GM23338 (cell line): Measurements from ENCODE around the gene HIF1AN. TPM values are rescaled to one million over a fixed set of nuclear protein-coding genes. Genes with fewer than 3 reads are reported as not detected.
A peak's percentile ranks its signal among the peaks of the same experiment; 100 is the strongest.

ENCODE experiments used
- ATAC-seq: fragments of 200-7000 bp; cut with Tn5 transposase; 3 replicates; pipeline ENCODE4 v1.9.1; 2020
- DNase-seq: peaks from one replicate; pipeline ENCODE4 v3.0.0-alpha.2; 2015; ENCODE audit warnings: low spot score
- H2AFZ ChIP-seq: fragments of 200-600 bp; sonication (generic); 2 replicates; pipeline ENCODE4 v1.8.0; 2016; ENCODE audit warnings: antibody characterized with exemption, mild to moderate bottlenecking, moderate library complexity
- H3F3A ChIP-seq: fragments of 200-600 bp; sonication (generic); replicated peaks from 2 replicates; pipeline ENCODE4 v1.8.0; 2017; ENCODE audit warnings: antibody characterized with exemption, mixed run types, low read depth
- H3K27ac ChIP-seq: fragments of 200-600 bp; sonication (generic); 2 replicates; pipeline ENCODE4 v1.6.1; 2016; ENCODE audit warnings: low read depth
- H3K27me3 ChIP-seq: fragments of 200-600 bp; sonication (generic); 2 replicates; pipeline ENCODE4 v1.8.0; 2016; ENCODE audit warnings: mild to moderate bottlenecking, mixed run types, moderate library complexity; ENCODE audit not compliant: insufficient read depth
- H3K36me3 ChIP-seq: fragments of 200-600 bp; sonication (generic); 2 replicates; pipeline ENCODE4 v1.8.0; 2016; ENCODE audit warnings: mild to moderate bottlenecking; ENCODE audit not compliant: insufficient read depth
- H3K4me1 ChIP-seq: fragments of 200-600 bp; sonication (generic); 2 replicates; pipeline ENCODE4 v1.8.0; 2016; ENCODE audit warnings: mild to moderate bottlenecking, moderate library complexity; ENCODE audit not compliant: insufficient read depth
- H3K4me2 ChIP-seq: fragments of 200-600 bp; sonication (generic); 2 replicates; pipeline ENCODE4 v1.7.1; 2017; ENCODE audit warnings: mixed run types
- H3K4me3 ChIP-seq: fragments of 200-600 bp; sonication (generic); 2 replicates; pipeline ENCODE4 v1.6.1; 2016; ENCODE audit warnings: mixed run types
- H3K79me2 ChIP-seq: fragments of 200-600 bp; sonication (generic); replicated peaks from 2 replicates; pipeline ENCODE4 v1.8.0; 2017; ENCODE audit warnings: mild to moderate bottlenecking; ENCODE audit not compliant: insufficient read depth
- H3K9me2 ChIP-seq: fragments of 200-600 bp; sonication (generic); 2 replicates; pipeline ENCODE4 v1.8.0; 2017; ENCODE audit not compliant: insufficient read depth
- H4K20me1 ChIP-seq: fragments of 200-600 bp; sonication (generic); replicated peaks from 2 replicates; pipeline ENCODE4 v1.8.0; 2017; ENCODE audit warnings: mild to moderate bottlenecking; ENCODE audit not compliant: insufficient read depth
- H3K27ac Mint-ChIP-seq: 2 replicates; pipeline ENCODE4 v1.8.0; 2020; ENCODE audit warnings: inconsistent platforms, mild to moderate bottlenecking, moderate library complexity, mixed read lengths
- H3K27me3 Mint-ChIP-seq: 3 replicates; pipeline ENCODE4 v1.8.0; 2022; ENCODE audit warnings: low read depth, mild to moderate bottlenecking, moderate library complexity, mixed read lengths, inconsistent platforms; ENCODE audit not compliant: insufficient read depth, poor library complexity
- H3K36me3 Mint-ChIP-seq: 3 replicates; pipeline ENCODE4 v1.8.0; 2021; ENCODE audit warnings: low read depth, mild to moderate bottlenecking, inconsistent platforms, moderate library complexity, mixed read lengths
- H3K4me1 Mint-ChIP-seq: 3 replicates; pipeline ENCODE4 v1.8.0; 2020; ENCODE audit warnings: mild to moderate bottlenecking, inconsistent platforms, mixed read lengths
- H3K4me3 Mint-ChIP-seq: 3 replicates; pipeline ENCODE4 v1.8.0; 2021; ENCODE audit warnings: moderate library complexity, mild to moderate bottlenecking, inconsistent platforms, mixed read lengths
- H3K9me3 Mint-ChIP-seq: 3 replicates; pipeline ENCODE4 v1.8.0; 2020; ENCODE audit warnings: moderate library complexity, mild to moderate bottlenecking, inconsistent platforms, mixed read lengths
- CREB1 ChIP-seq: fragments of 250-450 bp; sonication (Bioruptor Pico); IDR thresholded peaks from 2 replicates; pipeline ENCODE4 v1.5.0; 2020; ENCODE audit warnings: low read depth, mild to moderate bottlenecking, moderate library complexity
- CTCF ChIP-seq, 2 experiments: fragments of 200-600 bp in 1 of 2; sonication (generic) in 1 of 2; conservative IDR thresholded peaks; 2 replicates each; pipeline versions ENCODE4 v1.5.1 to v1.6.1; 2016 to 2017; ENCODE audit warnings: antibody characterized with exemption in 2 of 2, low read depth in 2 of 2, mild to moderate bottlenecking in 2 of 2, moderate library complexity in 1 of 2
- EZH2 ChIP-seq: fragments of 200-600 bp; sonication (generic); IDR thresholded peaks from one replicate; pipeline ENCODE4 v1.8.0; 2017; ENCODE audit warnings: antibody characterized with exemption, mild to moderate bottlenecking, low read depth; ENCODE audit not compliant: unreplicated experiment
- EZH2phosphoT487 ChIP-seq: fragments of 200-600 bp; sonication (generic); IDR thresholded peaks from one replicate; pipeline ENCODE4 v1.8.1; 2018; ENCODE audit warnings: antibody characterized with exemption; ENCODE audit not compliant: unreplicated experiment
- JUNB ChIP-seq: IDR thresholded peaks from one replicate; pipeline ENCODE4 v1.6.1; 2016; ENCODE audit warnings: antibody characterized with exemption; ENCODE audit not compliant: unreplicated experiment
- NANOG ChIP-seq: IDR thresholded peaks from 2 replicates; pipeline ENCODE4 v1.6.1; 2016; ENCODE audit warnings: antibody characterized with exemption, borderline replicate concordance
- POLR2AphosphoS5 ChIP-seq: IDR thresholded peaks from 2 replicates; pipeline ENCODE4 v1.6.1; 2016; ENCODE audit warnings: antibody characterized with exemption, low read depth
- REST ChIP-seq: IDR thresholded peaks from one replicate; pipeline ENCODE4 v1.6.1; 2018; ENCODE audit warnings: antibody characterized with exemption; ENCODE audit not compliant: unreplicated experiment
- STAT1 ChIP-seq: IDR thresholded peaks from one replicate; pipeline ENCODE4 v1.6.1; 2016; ENCODE audit warnings: antibody characterized with exemption; ENCODE audit not compliant: unreplicated experiment
- long read RNA-seq: library from polyadenylated mRNA; unstranded; transcript quantifications from one replicate; pipeline ENCODE4 v2.0.0, GENCODE V29; 2020; ENCODE audit not compliant: unreplicated experiment
- polyA plus RNA-seq: library from polyadenylated mRNA; unstranded; fragments of >200 nt; fragmentation: Nextera tagmentation; extraction: Ambion mirVana; gene quantifications from 2 replicates; pipeline ENCODE4 v1.2.1, GENCODE V29; 2016
- total RNA-seq: library from RNA; depleted of rRNA; stranded (reverse); fragments of >200 nt; shearing (Covaris generic); gene quantifications from 2 replicates; pipeline ENCODE4 v1.2.3, GENCODE V29; 2014; rRNA removed
- TF ChIP-seq, protein P1 (sequence below): IDR thresholded peaks from 2 replicates; pipeline ENCODE4 v1.6.1; 2016; ENCODE audit warnings: antibody characterized with exemption

HIF1AN gene
- total RNA-seq (25.3 and 26.3 TPM in 2 replicates), polyA plus RNA-seq (9.1 and 9.9 TPM in 2 replicates)
- long read RNA-seq, full-length matches to known transcripts = 11 of 21 reads
- long read RNA-seq, partial matches to known transcripts = 4 of 21 reads
- long read RNA-seq, other reads (novel, unspliced or antisense) = 6 of 21 reads

DNA sequence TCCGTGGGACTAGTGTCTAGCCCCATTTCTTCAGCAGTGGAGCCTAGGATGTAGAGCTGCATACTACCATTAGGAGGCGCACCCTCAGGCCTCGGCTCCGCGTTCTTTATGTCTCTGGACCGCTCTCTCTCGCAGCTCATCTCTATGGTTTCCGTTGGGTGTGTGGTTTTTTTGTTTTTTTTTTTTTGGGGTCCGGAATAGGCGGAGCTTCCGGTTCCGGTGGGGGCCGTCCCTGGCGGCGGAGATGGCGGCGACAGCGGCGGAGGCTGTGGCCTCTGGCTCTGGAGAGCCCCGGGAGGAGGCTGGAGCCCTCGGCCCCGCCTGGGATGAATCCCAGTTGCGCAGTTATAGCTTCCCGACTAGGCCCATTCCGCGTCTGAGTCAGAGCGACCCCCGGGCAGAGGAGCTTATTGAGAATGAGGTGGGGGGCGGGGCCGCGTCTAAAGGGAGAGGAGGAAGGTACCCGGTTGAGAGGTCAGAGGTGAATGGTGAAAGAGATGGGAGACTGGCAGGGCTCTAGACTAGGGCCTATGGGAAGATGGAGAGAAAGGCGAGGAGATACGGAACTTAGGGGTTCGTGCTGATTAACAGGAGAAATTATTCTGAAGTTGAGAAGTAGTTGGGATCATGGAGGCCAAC lies at the start of gene HIF1AN:
TSS of gene HIF1AN (plus strand) at position 229 of the 639 bp plus-strand sequence. CDS start at position 245, 16 bp downstream.
- H3K36me3 Mint-ChIP-seq = peaks cover 36% of the 10 kb centered on the region
- ATAC-seq (peak; percentile 98), DNase-seq (peak; percentile 98)
- Histone ChIP-seq H2AFZ (peak within 1 kb of the TSS; percentile 79; the same call in 1 of the 2 replicates), H3K36me3 (peaks cover 23% of the 10 kb centered on the region), H3K27ac (no peak within 1 kb of the TSS), H3K4me2 (peak within 1 kb of the TSS; percentile 95), H4K20me1 (peaks cover 32% of the 10 kb centered on the region), H3K27me3 (no peaks in the 10 kb centered on the region), H3K4me3 (peak within 1 kb of the TSS; percentile 73), H3K79me2 (peaks cover 43% of the 10 kb centered on the region), H3F3A (no peaks in the 10 kb centered on the region), H3K9me2 (no peaks in the 10 kb centered on the region), H3K4me1 (peaks cover 15% of the 10 kb centered on the region)
- TF ChIP-seq JUNB (no peak), POLR2AphosphoS5 (peak; percentile 91), EZH2 (no peak), CTCF (conservative IDR thresholded peaks at IDR 0.05; ENCODE audit: low read depth in 2 of 2) (peak; percentile 87 to 89), CREB1 (CRISPR knock-in tag) (0 out of 2 replicates have a peak, but pooled peaks have one; percentile 24), NANOG (no peak)
- TF ChIP-seq, protein P1, sequence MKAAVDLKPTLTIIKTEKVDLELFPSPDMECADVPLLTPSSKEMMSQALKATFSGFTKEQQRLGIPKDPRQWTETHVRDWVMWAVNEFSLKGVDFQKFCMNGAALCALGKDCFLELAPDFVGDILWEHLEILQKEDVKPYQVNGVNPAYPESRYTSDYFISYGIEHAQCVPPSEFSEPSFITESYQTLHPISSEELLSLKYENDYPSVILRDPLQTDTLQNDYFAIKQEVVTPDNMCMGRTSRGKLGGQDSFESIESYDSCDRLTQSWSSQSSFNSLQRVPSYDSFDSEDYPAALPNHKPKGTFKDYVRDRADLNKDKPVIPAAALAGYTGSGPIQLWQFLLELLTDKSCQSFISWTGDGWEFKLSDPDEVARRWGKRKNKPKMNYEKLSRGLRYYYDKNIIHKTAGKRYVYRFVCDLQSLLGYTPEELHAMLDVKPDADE = peak; percentile 73
- peaks cover 6% of the 10 kb centered on the region for H3K4me1 Mint-ChIP-seq
- H3K9me3 Mint-ChIP-seq = no peaks in the 10 kb centered on the region
- peaks cover 2% of the 10 kb centered on the region for H3K27me3 Mint-ChIP-seq
- H3K27ac Mint-ChIP-seq = no peak within 1 kb of the TSS
- H3K4me3 Mint-ChIP-seq = no peak within 1 kb of the TSS

GRCh38 chr10:100487529-100487928 lies 48.2 kb upstream of the HIF1AN start:
- Histone ChIP-seq H4K20me1 (0 out of 2 replicates have a peak, but pooled peaks cover 8% of the 10 kb centered on the region), H3K4me2 (no peak overlapping the region), H3K27ac (no peak overlapping the region), H3K4me1 (peaks cover 40% of the 10 kb centered on the region), H3K27me3 (peaks cover 75% of the 10 kb centered on the region), H3K9me2 (no peaks in the 10 kb centered on the region), H2AFZ (no peak overlapping the region), H3F3A (peaks cover 7% of the 10 kb centered on the region), H3K79me2 (no peaks in the 10 kb centered on the region), H3K4me3 (no peak overlapping the region), H3K36me3 (peaks cover 3% of the 10 kb centered on the region; the same call in 1 of the 2 replicates)
- no peak overlapping the region for H3K27ac Mint-ChIP-seq
- no peaks in the 10 kb centered on the region for H3K9me3 Mint-ChIP-seq
- TF ChIP-seq JUNB (no peak), CREB1 (CRISPR knock-in tag) (no peak), REST (no peak), POLR2AphosphoS5 (no peak), EZH2phosphoT487 (no peak), STAT1 (no peak)
- H3K4me3 Mint-ChIP-seq = no peak overlapping the region
- DNase-seq (no peak), ATAC-seq (no peak)
- H3K4me1 Mint-ChIP-seq = peaks cover 40% of the 10 kb centered on the region
- H3K27me3 Mint-ChIP-seq = peaks cover 74% of the 10 kb centered on the region
- H3K36me3 Mint-ChIP-seq = peaks cover 10% of the 10 kb centered on the region
